ENCODE measurements around the gene E2F2.
"Not testable (repeated sequence)": the region's sequence is repeated elsewhere in the genome, so short reads cannot be mapped to it uniquely, and the experiment has no call there.

Gene E2F2

DNA sequence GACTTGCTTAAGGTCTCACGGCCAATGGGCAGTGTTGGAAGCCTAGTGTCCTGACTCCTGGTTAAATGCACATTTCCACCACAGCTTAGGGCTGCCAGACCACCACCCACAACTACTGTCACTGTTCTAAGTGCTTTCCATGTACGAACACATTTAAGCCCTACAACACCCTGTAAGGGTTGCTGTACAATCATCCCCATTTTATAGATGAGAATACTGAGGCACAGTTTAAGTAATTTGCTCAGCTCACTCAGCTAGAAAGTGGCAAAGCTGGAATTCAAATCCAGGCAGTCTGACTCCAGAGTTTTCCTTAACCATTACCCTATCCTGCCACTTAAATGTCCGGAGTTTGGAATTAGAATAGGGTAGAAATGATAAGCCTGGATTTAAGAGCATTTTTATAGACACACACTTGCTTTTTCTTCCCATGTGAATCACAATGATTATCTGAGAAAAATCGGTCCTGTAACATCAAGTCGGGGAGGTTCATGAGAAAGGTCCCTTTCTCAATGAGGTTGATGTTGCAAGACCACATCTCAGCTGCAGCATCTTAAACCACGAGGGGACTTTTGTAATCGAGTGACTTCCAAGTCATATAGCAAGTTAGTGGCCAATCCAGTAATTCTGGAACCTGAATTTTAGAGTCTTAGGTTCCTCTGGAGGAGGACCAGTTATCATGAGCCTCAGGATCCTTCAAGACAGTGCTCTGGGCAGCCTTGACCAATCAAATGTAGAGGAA is 8.6 kb downstream of the E2F2 start:
- DNase-seq = no peak

DNA sequence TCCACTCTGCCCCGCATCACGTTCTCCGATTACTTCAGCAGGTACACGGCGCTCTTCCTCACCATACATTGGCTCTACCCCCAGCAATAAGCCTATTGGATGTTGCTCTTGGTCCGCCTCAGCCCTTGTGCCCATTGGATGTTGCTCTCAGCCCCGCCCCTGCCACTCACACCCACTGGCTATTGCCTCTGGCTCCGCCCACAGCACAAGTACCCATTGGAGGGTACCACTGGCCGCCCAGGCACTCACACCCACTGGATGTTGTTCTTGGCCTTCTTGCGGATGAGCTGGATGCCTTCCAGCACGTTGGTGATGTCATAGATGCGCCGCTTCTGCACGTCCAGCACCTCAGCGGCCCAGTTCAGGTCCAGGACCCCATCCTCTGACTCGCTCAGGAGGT is 9.4 kb downstream of the E2F2 start:
- DNase-seq = peak; percentile 38

DNA sequence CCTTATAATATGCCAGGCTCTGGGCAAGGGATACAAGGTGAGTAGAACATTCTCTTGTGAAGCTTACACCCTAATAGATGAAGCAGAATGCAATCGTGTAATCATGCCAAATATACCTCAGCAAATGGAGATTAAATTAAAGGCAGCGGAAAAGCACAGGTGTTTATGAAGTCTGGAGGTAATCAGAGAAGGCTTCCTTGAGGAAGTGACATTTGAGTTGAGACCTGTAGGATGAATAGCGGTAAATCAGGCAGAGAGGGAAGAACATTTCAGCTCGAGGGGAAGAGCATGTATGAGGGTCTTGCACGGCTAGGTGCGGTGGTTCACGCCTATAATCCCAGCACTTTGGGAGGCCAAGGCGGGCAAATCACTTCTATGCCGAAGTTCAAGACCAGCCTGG is 13.5 kb downstream of the E2F2 start:
- DNase-seq = no peak

GRCh38 chr1:23515905-23516304 is 15.1 kb downstream of the E2F2 start:
- no peak for DNase-seq

DNA sequence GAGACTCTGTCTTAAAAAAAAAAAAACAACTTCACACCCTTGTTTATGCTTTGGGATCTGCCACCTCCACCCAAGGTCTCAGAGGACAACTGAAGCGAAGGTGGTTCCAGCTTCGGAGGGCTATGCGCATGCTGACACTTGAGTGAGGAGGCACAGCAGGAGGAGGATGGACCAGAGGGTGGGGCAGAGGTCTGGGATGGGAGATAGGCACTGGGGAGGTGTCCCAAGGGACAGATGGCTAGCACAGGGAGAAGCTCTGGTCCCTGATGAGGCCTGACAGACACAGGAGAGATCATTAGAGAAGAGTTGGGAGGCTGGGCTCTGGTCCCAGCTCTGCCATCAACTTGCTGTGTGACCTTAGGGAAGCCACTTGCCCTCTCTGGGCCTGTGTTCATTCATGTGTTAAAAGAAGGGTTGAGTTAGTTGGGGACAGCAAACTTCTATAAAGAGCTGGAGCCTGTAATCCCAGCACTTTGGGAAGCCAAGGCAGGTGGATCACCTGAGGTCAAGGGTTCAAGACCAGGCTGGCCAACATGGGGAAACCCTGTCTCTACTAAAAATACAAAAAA is 16.8 kb downstream of the E2F2 start:
- DNase-seq = no peak

GRCh38 chr1:23509896-23510295 is 21.1 kb downstream of the E2F2 start:
- DNase-seq = no peak

DNA sequence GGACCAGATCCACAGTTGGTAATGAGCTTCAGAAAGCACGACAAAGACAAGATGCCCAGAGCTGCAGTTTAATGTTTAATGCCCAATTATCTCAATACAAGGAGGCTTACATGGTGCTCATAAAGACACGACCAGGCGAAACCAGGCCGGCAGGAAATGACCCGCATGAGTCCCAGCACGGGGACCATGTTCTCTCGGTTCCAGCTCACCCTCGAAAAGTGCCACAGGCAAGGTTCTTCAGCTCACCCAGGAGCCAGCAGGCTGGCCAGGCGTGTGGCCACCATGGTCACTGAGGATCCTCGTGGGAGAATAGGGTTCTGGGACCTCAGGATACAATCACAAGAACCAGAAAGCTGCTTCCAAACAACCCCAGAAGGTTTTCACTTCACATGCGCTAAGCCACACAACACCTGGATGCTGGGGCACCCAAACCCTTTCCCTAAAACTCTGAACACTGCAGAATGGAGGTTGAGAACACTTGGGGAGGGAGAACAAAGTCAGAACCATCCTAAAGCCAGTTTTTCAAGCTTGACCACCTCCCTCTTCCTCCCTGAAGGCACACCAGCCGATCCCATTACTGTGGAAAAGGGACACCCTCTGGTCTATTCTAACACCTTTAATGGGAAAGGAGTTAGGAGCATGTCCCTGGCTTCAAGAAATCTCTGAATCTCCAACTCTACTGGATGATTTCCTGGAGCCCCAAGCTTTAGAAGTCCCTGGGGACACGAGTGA is 24.5 kb downstream of the E2F2 start:
- no peak for DNase-seq

DNA sequence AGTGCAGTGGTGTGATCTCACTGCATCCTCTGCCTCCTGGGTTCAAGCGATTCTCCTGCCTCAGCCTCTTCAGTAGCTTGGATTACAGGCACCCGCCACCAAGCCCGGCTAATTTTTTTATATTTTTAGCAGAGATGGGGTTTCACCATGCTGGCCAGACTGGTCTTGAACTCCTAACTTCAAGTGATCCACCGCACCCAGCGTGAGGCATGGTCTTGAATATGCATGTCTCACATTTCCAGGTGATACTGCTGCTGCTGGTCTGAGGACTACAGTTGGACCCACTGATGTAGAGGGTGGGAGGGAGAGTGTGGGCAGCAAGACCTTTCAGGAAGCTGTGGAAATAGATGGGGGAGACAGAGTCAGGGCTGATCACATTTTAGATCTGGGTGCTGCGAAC is 25.2 kb downstream of the E2F2 start:
- DNase-seq = no peak

DNA sequence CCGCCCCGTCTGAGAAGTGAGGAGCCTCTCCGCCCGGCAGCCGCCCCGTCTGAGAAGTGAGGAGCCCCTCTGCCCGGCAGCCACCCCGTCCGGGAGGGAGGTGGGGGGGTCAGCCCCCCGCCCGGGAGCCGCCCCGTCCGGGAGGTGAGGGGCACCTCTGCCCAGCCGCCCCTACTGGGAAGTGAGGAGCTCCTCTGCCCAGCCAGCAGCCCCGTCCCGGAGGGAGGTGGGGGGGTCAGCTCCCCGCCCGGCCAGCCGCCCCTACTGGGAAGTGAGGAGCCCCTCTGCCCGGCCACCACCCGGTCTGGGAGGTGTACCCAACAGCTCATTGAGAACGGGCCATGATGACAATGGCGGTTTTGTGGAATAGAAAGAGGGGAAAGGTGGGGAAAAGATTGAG is 26.9 kb downstream of the E2F2 start:
- not testable (repeated sequence) for DNase-seq

DNA sequence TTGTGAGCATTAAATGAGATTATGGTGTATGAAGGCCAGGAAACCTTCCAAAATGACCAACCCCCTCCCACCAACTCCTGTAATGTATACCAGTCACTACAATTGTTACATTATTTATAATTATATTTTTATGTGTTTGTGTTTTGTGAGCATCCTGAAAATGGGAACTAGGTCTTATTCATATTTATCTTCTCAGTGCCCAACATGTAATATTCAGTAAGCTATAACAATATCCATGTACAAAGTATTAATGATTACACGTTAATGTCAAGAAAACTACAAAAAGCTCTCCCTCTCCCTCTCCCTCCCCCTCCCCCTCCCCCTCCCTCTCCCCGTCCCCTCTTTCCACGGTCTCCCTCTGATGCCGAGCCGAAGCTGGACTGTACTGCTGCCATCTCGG is 28.1 kb downstream of the E2F2 start:
- DNase-seq = no peak

DNA sequence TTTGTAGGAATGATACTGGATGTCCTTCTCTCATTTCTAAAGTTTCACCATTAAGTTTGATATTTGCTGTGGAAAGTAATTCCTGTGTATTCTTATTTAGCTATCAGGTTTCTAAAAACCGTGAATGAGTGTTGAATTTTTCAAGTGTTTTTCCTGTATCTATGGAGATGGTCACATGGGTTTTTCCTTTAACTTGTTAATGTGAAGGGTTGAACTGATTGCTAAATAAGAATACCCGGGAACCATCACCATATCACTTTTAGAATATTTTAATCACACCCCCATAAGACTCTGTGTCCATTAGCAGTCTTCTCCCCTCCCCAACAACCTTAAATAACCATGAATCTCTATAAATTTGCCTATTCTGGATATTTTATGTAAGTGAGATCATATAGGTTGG is 30.6 kb downstream of the E2F2 start:
- no peak for DNase-seq

- DNase-seq = no peak
Measured at GRCh38 chr1:23497777-23498439, 33.1 kb downstream of the E2F2 start.

DNA sequence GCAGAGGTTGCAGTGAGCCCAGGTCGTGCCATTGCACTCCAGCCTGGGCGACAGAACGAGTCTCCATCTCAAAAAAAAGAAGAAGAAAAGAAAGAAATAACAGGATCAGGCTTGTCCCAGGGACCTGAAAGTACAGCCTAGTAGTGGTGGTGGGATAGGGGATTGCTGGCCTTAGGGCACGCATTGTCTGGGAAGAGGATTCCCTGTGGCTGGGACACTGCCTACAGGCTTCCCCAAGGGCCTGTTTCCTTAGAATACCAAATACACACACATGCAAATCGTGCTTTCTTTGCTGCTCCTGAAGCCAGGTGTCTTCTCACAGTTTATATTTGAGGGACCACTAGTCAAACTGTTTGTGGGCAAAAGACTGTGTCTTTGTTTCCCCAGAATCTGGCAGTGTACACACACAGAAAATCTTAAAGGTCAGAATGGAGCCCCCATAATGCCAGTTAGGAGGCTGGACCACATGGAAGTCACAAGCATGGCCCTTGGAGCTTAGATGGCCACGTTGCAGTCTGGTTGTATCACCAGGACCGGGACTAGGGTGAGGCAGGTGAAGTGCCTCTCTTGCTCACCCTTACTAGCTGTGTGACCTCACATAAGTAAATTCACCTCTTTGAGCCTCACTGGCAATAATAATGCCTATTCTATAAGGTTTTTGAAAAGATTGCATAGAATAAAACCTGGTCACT is 34.4 kb downstream of the E2F2 start:
- no peak for DNase-seq

- not testable (repeated sequence) for DNase-seq
Measured at GRCh38 chr1:23494836-23495235, 36.2 kb downstream of the E2F2 start.

- DNase-seq = not testable (repeated sequence)
Measured at GRCh38 chr1:23492776-23493175, 38.3 kb downstream of the E2F2 start.

GRCh38 chr1:23492132-23492720 is 38.8 kb downstream of the E2F2 start:
- DNase-seq = no peak

DNA sequence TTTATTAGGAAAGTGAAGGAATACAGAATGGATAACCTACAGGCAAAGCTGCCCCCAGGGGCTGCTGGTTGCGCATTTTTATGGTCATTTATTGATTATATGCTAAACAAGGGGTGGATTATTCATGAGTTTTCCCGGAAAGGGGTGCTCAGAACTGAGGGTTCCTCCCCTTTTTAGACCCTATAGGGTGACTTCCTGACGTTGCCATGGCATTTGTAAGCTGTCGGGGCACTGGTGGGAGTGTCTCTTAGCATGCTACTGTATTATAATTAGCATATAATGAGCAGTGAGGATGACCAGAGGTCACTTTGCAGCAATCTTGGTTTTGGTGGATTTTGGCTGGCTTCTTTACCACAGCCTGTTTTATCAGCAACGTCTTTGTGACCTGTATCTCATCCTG is 41.2 kb downstream of the E2F2 start:
- DNase-seq = no peak

GRCh38 chr1:23485002-23485332 is 46.1 kb downstream of the E2F2 start:
- DNase-seq = no peak

- peak; percentile 81 for DNase-seq
Measured at GRCh38 chr1:23484253-23485001, 46.6 kb downstream of the E2F2 start.

DNA sequence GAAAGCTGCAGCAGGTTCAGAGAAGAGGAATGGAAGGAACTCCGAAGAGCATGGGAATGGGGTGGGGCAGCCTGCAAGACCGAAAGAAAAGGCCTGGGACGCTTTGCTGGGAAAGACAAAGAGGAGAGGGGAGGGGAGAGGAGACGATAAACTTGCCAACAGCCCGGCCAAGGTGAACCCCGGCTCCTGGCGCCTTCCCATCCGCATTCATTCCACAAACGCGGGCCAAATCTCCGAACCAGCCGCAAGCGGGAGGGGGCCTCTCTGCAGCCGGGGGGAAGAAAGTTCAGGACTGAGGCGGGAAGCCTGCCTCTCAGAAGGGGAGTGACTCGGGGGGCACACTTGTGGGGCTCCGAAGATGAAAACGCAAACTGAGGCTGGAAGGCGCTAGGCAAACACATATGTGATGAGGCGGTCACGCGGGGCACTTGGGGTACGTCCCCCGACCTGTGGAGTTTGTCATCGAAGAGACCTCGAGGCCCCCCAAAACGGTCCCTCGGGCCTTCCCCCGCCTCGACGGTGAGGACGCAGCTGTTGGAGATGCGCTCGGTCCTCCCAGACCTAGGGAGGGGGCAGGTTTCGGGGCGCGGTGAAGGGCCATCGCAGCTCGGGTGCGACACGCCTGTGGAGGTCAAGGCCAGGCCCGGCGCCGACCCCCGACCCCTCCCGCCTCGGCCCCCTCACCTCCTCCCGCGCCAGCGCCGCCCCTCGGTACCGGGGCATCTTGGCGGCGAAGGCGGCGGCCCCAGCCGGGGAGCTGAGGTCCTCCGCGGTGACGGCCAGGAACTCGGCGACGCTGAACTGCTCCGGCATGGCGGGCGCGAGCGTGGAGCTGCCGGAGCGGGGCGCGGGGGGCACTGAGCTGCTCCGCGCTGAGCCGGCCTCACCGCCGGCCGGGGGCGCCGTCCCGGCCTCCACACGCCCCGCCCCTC is 47.4 kb downstream of the E2F2 start, which contains the start of gene ASAP3:
Gene ASAP3 (minus strand): TSS at position 859 of the 932 bp plus-strand sequence. CDS start 46 bp downstream, at position 813.
- DNase-seq = no peak

GRCh38 chr1:23481904-23482303 is 49.1 kb downstream of the E2F2 start:
- no peak for DNase-seq
